ENCODE measurements around the gene ESRRA.

DNA sequence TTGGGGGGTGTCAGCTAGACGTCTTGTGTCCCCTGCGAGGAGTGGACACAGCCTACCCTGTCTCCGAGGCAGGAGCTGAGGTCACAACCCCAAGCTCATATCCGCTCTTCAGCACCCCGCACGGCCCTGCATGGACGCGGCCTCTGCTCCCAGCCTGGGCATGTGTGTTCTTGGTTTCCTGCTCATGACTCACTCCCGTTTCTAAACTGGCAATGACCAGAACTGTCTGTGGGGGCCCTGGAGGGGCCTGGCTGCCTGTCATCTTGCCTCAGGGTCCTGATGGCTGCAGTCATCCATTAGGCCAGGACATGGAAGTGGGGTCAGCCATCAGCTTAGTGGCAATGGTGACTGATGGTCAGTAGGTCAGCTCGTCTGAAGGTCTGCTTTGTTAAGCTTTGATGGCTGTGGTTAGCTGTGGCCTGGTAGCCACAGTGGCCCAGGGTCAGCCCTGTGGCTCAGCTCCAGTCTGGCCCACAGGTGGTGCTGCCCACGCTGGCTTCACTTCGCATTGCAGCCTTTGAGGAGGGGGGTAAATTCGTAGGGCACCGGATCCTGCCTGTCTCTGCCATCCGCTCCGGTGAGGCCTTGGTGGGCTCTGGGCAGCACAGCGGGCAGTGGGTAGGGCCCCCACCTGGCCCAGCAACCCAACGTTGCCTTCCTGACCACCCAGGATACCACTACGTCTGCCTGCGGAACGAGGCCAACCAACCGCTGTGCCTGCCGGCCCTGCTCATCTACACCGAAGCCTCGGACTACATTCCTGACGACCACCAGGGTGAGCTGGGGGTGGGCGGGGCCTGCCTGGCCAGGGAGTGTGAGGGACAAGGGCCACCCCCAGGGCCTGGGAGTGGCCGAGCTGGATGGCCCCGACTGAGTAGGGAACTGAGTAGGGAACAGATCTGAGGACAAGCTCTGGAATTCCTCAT lies 42.0 kb upstream of the ESRRA start:
- TF ChIP-seq, protein P1, sequence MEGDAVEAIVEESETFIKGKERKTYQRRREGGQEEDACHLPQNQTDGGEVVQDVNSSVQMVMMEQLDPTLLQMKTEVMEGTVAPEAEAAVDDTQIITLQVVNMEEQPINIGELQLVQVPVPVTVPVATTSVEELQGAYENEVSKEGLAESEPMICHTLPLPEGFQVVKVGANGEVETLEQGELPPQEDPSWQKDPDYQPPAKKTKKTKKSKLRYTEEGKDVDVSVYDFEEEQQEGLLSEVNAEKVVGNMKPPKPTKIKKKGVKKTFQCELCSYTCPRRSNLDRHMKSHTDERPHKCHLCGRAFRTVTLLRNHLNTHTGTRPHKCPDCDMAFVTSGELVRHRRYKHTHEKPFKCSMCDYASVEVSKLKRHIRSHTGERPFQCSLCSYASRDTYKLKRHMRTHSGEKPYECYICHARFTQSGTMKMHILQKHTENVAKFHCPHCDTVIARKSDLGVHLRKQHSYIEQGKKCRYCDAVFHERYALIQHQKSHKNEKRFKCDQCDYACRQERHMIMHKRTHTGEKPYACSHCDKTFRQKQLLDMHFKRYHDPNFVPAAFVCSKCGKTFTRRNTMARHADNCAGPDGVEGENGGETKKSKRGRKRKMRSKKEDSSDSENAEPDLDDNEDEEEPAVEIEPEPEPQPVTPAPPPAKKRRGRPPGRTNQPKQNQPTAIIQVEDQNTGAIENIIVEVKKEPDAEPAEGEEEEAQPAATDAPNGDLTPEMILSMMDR (conservative IDR thresholded peaks at IDR 0.05; ENCODE audit: low read length), result no peak
- TF ChIP-seq EZH2phosphoT487 (IDR thresholded peaks at IDR 0.05; ENCODE audit: borderline replicate concordance, low read depth, low read length), result no peak

Data from OCI-LY7 (cell line).